Islet of Langerhans (tissue), 1 donor: ENCODE results near the gene LIMS2.

Source experiments
- FAIRE-seq: peaks from one replicate; lab custom pipeline; 2011; peaks lifted over from hg19 to GRCh38; lab: Jason Lieb, UNC

The LIMS2 gene

DNA sequence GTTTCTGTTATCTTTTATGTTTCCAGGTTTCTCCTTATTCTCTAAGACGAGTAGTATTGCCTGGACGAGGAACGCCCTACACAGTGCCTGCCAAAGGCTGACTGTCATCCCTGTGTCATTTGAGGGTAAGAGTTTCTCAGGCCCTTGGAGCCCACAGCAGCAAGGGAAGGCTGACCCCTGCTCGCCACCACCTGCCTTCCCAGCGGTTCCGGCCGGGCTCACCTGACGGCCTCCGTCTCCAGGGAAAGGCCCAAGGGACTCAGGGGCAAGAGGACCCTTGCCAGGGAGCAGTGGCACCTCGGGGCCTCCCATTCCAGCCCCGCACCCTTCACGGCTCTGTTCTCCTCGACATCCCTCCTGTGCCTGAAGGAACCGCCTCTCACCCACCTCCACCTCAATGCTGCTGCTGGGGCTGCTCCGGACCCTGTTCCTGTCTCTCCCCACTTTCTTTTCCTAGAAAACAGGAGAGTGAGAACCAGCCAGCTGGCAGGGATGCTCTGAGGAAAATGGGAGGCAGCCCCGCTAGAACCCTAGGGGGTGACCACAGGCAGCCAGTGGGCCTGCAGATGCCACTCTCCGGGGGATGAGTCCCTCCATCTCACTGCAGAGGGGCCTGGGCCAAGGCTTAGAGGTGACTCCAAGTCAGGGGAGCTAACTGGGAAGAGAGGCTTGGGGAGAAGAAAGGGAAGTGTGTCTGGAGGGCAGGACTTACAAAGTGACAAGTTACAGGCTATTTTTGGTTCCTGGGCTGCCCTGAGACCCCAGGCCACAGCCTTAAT, 1.9 kb downstream of the LIMS2 start:
- FAIRE-seq: no peak

DNA sequence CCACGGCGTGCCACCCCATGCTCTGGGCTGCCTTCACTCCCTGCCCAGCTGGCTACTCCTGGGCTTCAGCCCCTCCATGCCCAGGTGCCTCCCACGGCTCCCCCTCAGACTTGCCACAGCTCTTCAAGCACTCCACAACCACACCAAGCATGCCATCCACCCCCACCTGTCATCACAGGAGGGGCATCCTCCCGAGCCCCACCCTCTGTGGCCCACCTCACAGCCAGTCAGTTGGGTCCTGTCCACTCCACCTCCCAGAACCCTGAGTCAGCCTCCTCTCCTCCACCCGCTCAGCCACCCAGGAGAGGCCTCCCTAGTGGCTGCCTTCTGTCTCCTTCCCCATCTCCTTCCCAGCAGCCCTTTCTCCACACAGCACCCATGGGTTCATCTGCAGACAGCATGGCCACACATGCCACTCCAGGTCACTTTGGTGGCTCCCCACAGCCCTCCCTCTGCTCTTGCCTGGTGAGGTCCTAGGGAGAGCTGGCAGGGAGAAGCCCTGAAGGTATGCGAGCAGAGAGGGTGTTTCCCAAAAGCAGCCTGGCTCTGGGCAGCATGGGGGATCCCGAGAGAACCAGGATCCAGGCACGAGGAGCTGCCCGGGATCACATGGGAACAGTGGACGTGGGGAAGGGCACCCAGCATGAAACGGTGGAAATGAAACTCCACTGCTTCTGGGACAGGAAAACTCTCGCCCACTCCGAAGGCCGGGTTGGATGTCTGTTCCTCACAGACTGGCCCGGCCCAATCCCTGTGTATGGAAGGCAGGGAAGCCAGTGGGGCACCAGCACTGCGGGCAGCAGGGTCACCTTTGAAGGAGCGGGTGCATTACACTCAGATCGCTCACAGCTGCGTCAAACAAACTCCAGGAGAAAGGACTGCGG, 2.7 kb downstream of the LIMS2 start:
- no peak for FAIRE-seq

DNA sequence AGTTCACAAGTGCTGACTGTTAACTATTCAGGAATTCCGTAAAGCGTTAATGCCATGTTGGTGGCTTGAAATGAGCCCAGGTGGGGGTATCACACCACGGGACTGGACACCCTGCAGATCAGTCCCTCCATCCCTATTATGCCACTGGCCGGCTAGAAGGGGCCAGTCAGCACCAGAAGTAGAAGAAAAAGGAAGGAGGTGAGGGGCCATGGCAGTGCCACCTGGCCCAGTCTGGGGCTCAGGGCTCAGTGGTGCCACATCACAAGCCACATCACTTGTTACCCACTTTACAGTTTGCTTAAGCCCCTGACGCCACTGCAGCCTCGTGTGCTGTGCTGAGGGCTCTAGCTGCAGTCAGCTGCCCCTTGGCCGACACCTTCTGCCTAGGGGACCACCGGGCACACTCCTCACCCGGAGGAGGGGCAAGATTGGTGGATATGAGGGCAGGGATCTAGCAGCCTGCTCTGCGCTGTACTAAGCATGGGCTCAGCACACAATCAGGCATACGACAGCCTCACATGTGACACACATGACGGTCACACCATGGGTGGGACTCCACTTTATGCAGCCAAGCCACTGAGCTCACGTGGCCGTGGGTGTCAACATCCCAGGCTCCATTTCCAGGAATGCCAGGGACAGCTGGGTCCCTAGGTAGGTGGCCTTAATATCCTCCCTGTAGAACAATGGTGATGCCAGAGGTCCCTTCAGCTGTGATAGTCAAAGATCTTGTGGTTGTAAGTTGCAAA, 3.6 kb downstream of the LIMS2 start:
- no peak for FAIRE-seq

DNA sequence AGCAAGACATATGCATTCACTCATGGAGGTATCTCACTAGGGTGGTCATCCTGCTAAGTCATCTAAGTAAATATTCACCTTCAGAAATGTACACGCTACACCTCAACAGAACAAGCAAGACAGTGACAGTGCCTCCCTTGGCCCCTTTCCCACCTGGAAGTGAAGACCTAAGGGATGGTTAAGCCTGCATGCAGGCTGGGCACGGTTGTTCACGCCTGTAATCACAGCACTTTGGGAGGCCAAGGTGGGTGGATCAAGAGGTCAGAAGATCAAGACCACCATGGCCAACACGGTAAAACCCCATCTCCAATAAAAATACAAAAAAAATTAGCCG, 4.4 kb downstream of the LIMS2 start:
- no peak for FAIRE-seq

DNA sequence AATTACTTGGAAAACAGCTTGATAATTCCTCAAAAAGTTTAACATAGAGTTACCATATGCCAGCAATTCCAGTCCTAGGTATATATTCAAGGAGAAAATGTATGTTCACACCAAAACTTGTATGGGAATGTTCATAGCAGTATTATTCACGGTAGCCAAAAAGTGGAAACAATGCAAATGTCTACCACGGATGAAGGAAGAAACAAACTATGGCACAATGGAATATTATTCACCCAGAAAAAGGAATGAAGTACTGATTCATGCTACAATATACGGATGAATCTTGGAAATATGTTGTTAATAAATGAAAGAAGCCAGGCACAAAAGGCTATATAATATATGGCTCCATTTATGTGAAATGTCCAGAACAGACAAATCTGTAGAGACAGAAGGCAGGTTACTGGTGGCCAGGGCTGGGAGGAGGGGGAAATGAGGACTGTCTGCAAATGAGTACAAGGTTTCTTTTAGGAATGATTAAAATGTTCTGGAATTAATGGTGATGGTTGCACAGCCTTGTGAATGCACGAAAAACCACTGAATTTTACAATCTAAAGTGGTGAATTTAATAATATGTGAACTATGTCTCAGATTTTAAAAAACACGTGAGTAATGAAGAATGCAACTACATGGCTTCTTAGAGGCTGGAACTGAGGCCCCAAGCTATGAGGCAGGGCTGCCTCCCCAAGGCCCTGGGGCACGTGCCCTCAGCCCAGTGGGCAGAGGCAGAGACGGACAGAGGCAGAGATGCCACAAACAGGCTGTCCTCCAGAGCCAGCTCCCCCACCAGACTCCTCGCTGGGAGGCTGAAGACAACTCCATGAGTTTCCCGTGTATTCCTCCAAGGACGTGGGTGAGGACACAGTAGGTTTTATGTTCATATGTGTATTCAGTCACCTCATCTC, 5.0 kb downstream of the LIMS2 start:
- no peak for FAIRE-seq

DNA sequence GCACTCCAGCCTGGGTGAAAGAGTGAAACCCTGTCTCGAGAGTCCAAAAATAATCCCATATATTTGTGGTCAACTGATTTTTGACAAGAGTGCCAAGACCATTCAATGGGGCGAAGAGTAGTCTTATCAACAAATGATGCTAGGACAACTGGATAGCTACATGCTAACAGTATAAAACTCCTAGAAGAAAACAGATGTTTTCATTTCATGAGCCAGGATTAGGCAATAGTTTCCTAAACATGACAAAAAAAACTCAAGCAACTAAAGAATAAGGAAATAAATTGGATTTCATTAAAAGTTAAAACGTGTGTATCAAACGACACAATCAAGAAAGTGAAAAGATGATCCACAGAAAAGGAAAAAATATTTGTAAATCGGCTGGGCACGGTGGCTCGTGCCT, 6.3 kb downstream of the LIMS2 start:
- no peak for FAIRE-seq

DNA sequence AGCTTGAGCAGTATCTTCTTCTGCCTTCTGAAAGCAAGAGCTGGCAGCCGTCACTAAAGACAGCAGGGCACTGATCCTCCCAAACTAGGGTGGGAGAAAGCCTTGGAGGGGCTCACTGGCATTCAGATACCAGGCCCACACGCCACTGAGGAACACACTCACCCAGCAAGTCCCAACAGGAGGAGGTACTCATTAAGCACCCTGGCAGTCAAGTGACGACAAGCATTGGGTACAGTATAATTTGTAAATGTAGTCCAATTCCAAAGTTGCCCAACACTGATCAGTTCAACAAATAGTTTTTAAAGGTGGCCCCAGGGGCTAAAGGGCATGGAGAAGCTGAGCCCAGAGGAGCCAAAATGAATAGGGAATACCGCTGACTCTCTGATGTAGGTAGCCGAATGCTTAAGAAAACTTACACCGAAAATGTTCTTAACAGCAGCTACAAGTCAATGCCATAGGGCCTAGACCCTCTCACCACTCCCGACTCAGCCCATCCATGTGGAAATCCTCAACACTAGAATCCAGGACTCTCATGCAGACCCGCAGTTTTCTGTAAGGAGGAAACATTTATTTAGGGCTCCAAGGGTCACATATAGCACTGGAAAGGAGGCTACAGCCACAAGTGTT, 9.9 kb downstream of the LIMS2 start:
- no peak for FAIRE-seq

DNA sequence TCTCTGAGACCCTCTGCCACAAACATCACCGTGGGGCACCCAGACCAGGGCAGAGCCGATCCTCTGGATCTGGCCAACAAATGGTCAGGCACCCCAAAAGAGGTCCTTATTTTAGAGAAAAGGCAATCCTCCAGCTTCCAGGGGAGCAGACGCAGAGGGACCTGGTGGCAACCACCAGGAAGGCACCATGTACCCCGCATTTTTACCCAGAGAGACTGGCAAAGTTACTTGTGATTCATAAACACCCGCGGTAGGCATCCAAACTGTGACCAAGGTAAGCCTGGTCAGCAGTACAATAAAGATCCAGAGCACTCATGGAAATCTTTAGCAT, 10.5 kb downstream of the LIMS2 start:
- no peak for FAIRE-seq

DNA sequence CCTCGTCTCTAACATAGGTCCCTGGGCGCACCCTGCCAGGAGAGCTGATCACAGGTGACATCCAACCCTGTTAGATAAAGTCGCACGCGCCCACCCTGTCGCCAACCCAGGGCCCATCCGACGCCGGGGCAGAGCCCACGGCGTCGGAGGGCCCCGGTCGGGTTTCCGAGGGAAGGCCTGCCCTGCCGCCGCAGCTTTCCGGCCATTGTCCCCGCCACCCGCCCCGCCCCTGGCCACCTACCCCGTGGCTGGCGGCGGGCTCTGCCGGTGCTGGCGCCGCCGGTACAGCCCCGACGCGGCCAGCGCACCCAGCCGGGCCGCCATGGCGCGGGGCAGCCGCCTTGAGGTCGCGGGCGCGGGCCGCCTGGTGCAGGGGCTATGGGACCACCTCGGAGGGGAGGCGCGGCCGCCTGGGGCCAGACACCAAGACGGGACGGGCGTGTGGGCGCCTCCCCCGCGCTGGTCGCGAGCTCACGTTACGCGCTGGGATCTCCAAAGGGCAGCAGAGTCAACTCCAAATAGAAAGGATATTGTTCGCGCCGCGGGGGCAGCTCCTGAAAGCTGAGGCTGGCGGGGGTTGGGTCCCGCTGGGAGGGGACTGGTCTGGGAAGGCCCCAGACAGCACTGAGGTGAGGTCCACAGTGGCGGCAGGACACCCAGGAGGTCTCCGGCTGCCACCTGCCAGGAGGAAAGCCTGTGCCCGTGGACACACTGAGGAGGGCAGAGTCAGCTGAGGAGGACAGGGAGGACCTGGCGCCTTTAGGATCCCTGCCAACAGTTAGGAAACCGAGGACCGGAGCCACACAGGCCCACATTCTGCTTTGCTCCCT, 11.1 kb downstream of the LIMS2 start:
- no peak for FAIRE-seq

DNA sequence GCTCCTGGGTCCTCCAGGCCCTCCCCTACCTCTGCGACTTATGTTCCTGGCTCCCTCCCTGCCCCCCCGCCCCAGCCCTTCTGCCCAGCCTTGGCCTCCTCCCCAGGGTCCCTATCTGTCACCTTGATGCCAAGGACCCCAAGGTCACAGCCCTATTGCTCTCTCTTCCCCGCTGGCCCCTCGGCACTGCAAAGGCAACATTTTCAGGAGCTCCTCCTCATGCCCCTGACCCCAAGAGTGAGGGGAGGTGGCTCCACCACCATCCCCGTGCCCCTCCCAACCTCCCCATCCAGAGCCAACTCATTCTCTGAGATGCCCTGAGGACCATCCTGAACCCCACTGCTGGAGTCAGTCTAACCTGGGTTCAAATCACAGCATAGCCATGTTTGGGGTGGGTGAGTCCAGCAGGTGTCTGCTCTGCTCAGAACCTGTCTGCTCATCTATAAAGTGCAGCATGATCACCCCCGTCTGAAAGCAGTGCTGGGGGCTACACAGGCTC, 11.7 kb downstream of the LIMS2 start:
- no peak for FAIRE-seq

DNA sequence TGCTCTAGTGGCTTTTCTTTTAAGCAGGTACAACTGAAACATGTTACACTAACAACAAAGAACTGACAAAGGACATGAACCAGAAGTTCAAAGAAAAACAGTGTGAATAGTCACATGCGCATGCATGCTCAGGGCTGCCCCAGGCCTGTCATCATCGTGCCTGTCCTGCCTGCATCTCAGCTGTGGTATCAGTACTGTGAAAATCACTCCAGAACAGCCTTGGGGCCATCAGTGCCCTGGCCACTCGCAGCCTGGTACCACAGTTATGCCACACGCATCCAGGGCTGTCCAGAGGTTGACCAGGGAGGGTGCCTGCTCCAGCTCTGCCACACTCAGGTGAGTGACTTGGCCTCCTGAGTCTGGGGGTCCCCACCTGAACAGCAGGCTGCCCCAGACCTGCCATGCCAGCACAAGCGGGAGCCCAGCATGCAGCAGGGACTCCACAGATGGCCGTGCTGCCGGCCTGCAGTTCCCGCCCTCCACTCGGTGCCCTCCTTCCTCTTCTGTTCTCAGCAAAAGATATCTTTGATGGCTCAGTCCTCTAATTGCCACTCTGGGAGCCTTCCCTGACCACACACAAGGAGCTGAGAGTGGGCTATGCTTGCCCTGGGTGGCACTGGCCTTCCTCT, 12.3 kb downstream of the LIMS2 start:
- FAIRE-seq: no peak

DNA sequence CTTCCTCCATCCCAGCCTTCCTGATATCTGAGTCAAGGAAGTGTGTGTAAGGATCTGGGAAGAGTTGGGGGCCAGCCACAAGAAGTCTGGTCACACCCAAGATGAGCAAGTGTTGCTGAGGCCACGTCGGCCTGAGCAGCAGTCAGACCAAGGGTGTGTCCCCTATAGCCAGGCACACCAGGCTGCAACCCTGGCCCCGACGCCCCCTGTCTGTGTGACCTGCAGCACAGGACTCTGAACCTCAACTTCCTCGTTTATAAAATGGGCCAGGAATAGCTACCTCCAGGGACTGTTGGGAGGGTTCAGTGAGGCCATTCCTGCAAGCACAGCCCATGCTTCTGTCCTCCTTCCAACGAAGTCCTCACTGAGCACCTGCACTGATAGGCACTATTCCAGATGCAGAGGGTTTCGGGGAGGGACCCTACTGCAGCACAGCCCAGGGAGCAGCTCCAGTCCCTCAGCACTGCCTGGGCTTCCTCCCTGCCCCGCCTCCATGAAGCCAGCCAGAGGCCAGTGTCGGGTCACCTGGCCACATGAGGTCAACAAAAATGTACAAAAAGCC, 13.3 kb downstream of the LIMS2 start:
- no peak for FAIRE-seq

DNA sequence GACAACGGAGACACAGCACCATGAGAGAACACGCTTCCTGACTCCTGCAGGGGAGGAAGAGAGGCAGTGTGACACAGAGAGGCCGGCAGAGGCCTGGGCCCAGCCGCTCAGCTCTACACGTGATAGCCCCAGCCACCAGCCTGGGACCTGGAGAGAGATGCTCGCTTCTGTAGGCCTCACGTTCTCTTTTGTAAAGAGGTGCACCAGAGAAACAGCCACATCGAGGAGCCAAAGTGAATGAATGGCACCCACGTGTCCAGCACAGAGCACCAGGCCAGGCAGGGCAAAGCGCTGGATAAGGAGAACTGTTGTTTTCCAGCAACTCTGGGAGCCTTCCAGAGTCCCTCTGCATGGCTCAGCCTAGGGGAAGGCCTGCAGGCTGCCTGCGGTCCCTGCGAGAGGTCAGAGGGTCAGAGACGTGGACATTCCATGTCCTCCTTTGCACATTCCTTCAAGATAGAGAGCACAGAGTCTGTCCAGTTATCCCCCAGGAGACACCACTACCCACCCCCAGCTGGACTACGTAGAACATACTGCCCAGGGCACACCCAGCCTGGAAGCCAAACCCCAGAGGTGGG, 14.2 kb downstream of the LIMS2 start:
- no peak for FAIRE-seq

DNA sequence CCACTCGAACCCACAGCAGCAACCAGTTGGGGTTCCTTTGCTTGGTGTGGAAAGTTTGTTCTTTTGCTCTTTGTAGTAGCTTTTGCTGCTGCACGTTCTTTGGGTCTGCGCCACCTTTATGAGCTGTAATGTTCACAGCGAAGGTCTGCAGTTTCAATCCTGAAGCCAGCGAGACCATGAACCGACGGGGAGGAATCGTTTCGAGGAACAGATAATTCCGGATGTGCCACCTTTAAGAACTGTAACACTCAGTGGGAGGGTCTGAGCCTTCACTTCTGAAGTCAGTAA, 15.1 kb downstream of the LIMS2 start:
- no peak for FAIRE-seq

DNA sequence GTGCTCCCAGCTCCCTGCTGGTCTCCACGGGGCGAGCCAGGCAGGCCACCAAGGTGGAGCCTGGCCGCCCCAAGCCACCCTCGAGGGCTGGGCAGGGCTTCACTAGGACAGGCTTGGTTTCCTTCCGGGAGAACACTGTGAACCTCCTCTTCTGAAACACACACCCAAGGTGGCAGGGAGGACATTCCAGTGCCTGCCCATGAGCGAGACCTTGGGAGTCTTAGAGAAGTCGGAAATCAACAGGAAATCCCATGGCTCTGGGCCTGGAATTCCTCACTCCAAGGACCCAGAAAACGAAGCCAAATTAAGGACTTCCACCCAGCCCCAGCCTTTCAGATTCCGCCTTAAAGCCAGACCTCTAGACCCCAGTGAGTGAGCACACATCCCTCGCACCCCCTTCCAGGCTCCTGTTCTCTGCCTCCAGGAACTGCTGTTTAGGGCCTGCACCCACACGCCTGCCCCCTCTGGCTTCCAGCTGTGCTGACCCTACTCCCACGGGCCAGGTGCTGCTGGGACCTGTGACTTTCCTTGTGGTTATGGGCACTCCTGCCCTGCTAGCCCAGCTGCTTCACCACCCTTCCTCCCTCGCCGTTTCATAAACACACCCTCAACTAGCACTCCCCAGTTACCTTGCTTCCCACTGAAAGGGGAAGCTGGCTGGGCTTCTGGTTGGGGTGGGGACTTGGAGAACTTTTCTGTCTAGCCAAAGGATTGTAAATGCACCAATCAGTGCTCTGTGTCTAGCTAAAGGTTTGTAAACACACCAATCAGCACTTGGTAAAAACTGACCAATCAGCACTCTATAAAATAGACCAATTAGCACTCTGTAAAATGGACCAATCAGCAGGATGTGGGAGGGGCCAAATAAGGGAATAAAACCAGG, 15.7 kb downstream of the LIMS2 start:
- no peak for FAIRE-seq

DNA sequence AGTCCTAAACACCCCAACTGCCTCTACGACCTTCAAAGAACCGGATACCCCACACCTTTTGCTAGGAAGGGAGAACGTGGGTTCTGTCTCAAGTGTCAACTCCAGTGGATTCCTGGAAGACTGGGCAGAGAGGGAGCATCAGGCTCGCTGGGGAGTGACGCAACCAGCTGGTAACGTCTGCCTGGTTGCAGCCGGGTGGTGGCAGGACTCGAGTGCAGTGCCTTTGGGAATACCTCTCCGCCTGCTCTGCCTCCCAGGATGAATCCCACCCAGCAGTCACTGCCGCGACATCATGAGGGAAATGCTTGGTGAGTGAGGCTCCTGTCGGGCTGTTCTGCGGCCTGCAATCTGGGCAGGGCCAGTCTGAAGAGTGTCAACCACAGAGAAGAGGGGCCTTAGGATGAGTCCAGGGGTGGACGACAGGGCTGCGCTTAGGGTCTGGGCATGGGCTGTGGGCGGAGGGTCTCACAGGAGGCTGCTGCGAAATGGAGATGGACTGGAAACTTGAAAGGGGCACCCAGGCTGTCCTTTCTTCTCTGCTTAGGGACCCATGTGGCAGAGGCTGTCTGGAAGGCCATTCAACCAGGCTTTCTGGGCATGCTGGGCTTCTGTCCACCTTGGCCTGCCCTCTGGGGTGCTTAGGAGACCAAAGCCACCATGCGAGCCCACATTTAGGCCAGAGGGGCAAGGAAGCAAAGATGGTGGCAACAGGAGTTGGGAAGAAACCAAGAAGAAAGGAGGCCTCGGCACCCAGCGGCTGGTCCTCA, 16.5 kb downstream of the LIMS2 start:
- no peak for FAIRE-seq

DNA sequence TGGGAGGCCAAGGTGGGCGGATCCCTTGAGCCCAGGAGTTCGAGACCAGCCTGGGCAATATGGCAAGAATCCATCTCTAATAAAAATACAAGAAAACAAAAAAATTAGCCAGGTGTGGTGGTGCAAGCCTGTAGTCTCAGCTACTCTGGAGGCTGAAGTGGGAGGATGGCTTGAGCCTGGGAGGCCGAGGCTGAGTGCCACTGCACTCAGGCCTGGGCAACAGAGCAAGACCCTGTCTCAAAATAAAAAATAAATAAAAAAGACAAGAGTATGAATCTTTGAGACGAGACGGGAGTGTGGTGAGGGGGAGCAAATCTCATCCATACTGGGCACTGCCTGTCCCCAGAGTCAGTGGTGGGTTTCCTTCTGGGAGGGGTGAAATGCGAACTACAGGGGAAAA, 17.2 kb downstream of the LIMS2 start:
- FAIRE-seq: no peak

DNA sequence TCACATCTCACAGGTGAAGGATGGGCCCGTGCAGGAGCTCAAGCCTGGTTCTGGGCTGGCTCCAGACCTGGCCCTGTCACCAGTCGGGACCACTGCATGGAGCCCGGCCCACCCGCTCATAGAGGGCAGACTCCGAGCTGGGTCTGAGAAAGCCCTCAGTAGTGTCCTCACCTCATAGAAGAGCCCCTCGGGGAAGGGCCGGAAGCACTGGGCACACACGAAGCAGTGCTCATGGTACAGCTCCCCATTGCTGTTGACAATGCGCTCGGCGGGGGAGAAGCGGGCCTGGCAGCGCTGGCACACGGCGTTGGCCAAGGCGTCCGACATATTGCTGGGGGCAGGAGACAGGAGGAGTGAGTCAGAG, 18.1 kb downstream of the LIMS2 start:
- no peak for FAIRE-seq
